GM19193 (cell line): ENCODE results near the gene DLGAP3.

Source experiments
- POLR2A ChIP-seq: IDR thresholded peaks from 4 replicates; pipeline ENCODE4 v1.6.1; 2011; ENCODE audit not compliant: insufficient read depth, insufficient read length; ENCODE audit errors: extremely low read depth

DLGAP3 gene

DNA sequence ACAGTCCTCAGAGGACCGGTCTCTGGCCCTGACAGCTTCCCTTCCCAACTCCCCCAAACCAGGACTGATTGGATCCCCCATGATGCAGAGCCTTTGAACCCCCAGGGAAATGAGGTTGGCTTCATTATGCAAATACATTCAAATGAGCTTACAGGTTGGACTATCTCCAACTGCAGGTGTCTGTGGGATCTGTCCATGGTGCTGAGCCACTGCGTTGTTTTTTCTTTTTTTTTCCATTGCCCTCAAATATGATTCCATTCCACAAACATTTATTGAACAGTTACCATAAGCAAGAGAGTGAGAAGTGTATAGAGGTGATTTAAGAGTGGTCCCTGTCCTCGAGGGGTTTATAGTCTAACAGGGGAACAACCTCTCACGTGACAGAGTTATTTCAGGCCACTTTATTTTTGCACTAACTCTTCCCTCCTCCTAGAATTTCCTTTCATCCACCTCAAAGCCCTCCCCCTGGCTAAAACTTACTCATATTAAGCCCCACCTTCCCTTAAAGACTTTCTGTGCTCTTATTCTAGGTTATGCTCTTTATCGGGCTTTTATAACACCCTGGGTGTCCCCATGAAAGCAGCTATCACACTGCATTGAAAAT lies 21.9 kb downstream of the DLGAP3 start:
- no peak for TF ChIP-seq POLR2A

DNA sequence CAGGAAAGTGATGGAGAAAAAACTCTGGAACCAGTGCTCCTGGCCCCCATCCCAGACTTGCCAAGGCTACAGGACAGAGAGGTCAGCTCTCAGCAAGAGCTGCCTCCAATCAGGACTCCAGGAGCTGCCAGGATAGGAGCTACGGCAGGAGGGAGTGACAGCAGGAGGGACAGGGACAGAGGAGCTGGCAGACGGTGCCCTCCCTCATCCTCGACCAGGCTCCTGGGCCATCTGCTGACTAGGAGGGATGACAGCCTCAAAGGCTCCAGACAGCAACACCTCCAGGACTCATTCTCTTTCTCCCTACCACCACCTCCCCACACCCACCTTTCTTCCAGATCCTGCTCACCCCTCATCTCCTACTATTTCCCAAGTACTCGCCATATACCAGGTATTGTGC lies 22.7 kb downstream of the DLGAP3 start:
- TF ChIP-seq POLR2A = no peak

DNA sequence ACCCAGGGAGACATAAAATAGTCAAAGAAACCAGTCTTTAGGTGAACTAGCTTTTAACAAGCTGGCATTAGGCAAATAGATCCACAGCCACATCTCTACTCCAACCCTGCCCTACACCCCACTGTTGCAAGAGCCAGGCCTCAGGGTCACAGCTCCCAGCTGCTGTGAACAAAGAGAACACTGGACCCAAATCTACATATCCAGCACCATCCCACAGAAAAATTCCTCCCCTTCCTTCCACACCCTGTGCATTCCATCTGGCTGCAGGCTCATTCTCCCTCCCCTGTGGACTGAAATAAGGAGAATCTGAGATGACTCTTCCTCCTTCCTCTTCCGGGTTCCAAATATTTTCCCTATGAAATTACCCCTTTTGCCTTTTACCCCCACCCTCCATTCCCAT lies 23.2 kb downstream of the DLGAP3 start:
- no peak for TF ChIP-seq POLR2A

DNA sequence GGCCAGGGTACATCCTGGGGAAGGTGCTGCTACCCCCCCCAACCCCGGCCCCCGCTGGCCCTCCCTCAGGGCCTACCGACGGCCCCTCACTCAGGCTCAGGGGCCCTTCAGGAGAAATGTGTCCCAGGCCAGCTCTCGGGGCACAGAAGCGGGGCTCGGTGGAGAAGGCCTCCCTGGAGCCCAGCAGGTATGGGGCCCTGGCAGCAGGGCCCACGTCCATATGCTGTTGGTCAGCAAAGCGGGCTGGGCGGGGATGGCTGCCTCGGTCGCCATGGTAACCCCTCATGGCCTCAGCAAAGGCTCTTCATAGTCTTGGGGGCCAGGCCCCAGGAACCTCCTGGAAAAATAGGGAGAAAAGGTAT lies 24.4 kb downstream of the DLGAP3 start:
- TF ChIP-seq POLR2A = no peak

DNA sequence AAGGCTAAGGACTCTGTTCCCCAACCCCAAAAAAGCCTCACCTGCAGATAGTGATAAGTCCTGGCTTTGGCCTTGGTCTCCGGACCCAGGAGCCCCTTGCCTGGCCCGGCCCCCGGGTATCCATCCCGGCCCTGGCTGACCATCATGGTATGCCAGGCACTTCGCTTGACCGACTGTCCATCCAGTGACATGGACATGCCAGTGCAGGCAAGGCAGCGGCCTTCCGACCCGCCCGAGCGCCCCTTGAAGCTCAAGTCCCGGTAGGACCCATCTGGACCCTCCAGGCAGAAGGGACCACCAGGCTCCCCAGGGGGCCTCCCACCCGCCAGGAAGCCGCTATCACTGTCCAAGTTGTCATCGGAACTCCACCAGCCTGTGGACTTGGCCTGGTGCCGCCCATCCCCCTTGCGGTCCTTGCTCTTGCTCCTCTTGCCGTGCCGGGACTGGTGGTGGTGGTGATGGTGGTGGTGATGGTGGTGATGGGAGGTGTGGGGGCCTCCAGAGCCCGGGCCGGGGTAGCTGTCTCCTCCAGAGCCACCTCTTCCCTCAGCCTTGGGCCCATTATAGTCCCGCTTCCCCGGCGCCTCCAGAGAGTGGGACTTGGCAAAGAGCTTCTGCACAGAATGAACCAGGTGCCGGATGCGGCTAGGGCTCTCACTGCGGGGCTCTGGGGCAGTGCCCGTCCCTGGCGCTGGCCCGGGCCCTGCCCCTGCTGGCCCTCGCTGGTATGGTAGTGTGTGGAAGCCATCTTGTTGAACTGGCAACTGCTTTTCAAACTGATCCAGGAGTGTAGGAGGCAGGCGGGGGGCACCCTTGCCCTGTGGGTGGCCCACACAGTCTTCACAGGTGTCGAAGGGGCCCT lies 25.0 kb downstream of the DLGAP3 start:
- TF ChIP-seq POLR2A = no peak

DNA sequence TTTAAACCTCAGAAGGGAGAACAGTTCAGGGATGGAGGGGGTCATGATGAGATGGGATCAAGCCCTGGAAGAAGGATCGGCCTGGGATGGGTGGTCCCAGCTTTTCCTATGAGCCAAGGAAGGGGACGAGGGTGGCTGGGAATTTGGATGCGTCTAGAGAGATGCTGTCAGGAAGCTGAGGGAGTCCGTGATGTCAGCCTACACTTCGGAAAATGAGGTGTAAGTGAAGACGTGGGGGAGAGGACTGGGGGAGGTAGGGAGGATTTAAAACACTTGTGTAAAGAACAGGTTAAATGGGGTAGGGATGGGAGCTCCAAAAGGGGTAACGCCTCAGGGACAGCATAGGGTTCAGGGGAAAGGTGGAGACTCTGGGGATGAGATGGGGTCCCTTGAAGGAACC lies 27.5 kb downstream of the DLGAP3 start:
- no peak for TF ChIP-seq POLR2A

DNA sequence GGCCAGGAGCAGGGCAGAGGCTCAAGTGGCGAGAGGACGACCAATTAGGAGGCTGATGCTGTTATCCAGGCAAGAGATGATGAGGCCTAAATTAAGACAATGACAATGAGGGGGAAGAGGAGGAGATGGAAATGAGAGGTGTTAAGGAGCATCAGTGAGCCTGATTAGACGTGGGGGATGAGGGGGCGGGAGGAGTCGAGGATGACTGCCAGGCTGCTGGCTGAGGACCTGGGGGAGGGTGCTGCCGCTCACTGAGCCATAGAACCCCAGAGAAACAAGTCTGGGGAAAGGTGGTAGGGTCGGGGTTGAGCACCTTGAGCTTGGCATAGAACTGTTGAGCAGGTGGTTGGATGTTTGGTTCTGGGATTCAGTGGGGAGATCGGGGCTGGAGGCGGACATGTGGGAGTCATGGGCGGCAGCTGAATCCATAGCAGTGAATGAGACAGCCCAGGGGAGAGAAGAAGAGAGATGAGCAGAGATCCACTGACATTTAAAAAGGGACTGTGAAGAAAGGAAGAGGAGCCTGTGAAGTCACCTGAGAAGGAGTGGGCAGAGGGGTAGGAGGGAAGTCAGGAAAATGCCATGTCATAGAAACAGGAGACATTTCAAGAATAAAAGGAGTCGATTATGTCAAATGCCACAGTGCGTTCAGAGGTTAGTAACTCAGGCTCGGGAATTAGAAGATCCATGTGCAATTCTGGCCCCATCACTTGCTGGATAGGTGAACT lies 28.5 kb downstream of the DLGAP3 start:
- TF ChIP-seq POLR2A = no peak

DNA sequence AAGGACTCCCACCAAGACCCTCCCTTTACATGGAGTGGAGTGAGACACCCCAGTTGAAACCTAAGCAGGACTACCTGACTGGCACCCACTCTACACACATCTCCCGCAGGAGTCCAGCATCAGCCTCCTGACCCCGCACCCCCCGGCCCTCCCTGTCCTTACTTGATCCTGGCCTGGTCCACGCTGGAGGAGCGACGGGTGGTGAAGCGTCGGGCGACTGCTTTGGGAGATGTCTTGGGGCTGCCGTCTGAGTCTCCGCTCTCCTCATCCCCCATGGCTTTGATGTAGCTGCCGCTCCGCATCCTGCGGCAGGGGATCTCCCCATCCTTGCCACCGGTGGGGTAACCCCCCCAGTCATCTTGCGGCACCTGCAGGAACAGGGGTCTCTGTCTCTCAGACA lies 29.5 kb downstream of the DLGAP3 start:
- TF ChIP-seq POLR2A = no peak

DNA sequence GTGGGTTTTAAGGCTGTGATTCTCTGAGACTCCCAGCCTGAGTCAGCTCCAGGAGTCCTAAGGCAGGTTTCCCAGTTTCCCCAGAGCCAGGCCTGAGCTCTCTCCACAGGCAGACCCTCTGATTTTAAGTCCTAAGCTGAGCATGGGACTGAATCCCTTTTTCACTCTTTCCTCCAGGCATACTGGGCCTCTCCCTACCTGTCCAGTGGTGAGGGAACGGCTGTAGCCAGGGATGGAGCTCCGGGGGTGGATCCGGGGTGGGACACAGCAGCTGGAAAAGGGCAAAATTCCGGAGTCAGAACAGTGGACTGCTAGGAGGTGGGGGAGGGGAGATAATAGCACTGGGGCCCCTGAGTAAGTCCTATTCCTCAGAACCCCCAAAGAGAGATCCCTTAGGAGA lies 30.0 kb downstream of the DLGAP3 start:
- no peak for TF ChIP-seq POLR2A

DNA sequence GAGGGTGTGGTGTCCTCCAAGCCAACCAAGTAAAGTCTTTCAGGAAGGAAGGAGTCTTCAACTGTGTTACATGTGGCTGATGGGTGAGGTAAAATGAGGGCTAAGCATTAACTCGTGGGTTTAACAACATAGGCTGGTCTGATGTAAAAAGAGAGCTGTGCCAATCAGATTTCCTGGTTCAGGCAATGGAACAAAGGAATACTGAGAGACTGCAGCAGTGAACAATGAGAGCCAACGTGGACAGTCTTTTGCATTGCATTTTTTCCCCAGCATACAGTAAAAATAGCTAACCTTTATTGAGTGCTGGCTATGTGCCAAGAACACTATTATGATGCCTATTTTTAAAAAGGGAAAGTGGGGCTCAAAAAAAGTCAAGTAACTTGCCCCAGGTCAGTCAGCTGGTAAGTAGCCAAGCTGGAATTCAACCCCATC lies 31.1 kb downstream of the DLGAP3 start:
- no peak for TF ChIP-seq POLR2A

DNA sequence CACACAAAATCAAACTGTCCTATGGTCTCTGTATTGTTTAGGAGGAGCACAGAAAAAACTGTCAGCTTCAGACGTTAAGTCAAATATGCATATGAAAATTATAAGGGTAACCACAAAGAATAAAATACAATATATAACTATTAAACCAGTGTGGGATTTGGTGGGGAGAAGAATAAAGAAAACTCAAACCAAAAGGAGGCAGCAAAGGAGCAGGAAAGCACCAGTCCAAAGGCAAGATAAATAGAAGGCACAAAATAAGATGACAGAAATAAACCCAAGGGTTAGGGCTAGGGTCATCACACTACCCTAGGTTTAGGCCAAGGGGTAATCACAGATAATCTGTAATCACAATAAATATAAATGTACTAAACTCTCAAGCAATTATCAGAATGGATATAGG lies 32.8 kb downstream of the DLGAP3 start:
- TF ChIP-seq POLR2A = no peak

DNA sequence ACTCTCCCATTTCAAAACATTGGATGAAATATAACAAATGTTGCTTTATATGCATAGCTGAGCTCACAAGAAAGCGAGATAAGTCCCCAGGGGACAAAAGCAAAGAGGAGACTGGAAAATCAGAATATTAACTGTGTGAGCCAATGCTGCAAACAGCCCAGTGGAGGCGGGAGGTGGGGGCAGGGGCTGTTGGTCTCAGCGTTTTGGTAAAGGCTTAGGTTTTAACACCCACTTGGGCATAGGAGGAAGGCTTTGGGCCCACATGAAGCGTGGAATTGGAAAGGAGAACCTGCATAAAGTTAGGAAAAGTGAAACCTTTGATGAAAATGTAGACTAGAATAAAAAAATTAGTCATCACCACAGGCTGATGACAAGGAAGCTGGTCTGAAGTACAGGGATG lies 39.7 kb downstream of the DLGAP3 start:
- TF ChIP-seq POLR2A = no peak

DNA sequence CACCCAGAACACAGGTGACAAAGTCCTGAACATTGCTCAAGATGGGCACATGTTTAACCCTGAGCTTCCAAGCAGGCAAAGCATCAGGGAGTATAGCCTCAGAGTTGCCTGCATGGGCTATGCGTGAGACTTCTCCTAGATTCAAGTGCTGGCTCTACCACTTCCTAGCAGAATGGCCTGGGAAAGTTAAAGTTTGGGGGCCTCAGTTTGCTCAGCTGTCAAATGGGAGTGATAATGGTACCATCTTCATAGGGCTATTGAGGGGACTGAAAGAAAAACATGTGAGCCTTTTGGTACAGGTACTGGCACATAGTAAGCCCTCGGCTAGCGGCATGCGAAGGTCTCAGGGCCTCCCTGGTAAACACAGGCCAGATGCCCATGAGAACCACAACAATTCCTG lies 41.9 kb downstream of the DLGAP3 start:
- no peak for TF ChIP-seq POLR2A

DNA sequence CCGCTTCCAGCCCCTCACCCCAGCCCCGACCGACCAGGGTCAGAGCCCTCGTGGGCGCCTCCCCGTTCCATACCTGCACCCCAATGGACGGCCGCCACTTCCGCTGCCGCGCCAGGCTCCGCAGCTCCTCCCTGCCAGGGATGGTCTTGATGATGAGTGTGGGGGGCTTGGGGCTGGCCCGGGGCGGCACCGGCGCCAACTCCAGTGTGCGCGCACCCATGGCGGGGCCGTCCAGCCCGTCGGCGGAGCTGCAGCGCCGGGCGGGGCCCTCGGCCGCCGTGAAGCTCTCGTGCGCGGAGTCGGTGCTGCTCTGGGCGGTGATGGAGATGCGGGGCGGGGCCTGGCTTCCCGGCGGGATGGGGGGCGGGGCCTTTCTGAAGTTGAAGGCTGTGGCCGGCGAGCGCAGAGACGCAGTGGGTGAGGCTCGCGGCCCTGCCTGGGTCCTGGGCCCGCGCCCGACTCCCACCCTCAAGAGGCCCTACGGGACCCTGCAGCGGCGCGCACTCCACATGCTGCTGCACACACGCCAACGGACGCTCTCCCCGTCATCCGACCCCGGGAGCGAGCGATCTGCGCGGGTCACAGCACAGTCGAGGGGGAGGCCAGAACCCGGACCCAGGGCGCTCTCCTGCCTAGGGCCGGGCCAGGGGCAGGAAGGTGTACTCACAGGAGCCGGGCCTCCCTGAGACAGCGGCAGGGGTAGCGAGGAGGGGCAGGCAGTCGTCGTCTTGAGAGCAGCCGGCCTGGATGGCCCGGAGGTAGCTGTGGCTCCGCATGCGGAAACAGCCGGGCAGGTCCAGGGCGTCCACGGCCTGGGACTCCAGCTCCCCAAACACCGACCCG lies 43.8 kb downstream of the DLGAP3 start:
- TF ChIP-seq POLR2A = no peak

DNA sequence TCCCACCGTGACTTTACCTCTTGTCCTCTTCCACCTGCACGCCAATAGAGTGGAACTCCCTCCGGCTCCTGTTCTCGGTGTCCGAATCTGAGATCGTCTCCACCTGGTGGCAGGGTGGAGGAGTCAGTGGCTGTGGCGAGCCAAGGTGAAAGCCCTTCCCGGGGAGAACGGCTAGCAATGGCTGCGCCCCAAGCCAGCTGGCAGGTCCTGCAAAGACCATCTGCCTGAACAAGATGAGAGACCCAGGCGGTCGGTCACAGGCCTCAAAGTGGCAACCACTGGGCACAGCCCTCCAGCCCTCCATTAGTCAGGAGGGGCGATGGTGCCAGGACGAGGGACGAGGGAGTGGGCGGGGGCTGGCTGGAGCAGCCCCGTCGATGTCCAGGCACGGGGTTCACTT lies 44.5 kb downstream of the DLGAP3 start:
- TF ChIP-seq POLR2A = no peak

DNA sequence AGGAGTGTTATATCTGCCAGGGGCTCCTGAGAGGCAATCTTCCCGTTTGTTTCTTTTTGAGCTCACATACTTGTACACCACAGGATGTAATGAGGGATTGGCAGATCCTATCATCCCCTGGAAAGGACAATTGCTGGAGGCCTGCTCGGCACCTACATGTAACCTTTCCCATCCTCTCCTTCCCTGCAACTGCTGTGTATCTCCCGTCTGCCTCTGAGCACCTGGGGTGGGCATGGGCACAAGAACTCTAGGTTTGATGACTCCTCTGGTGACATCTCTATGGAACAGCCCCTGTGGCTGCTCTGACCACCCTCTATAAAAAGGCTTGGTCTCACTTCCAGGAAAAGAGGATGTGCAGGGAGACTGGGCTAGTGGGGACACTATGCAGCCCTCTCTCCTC lies 44.9 kb downstream of the DLGAP3 start:
- TF ChIP-seq POLR2A = no peak

DNA sequence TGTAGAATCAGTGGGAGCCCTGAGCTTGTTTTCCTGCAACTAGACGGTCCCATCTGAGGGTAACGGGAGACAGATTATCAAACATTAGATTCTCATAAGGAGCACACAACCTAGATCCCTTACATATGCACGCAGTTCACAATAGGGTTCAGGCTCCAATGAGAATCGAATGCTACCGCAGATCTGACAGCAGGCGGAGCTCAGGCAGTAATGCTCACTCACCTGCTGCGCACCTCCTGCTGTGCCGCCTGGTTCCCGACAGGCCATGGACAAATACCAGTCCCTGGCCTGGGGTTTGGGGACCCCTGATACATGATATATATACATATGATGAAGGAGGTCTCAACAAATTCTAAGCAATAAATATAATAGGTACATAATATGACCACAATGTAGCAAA lies 50.2 kb downstream of the DLGAP3 start:
- TF ChIP-seq POLR2A = no peak
